HFFc6 (cell line): Measurements from ENCODE around the gene ARL6IP5. TPM values are rescaled to one million over a fixed set of nuclear protein-coding genes. Genes with fewer than 3 reads are reported as not detected.

Experiments used
- DNase-seq: peaks from one replicate; pipeline ENCODE4 v3.0.0-alpha.2; 2018
- H3K27ac Mint-ChIP-seq: 2 replicates; pipeline ENCODE4 v1.8.0; 2020; ENCODE audit warnings: mild to moderate bottlenecking, mixed read lengths
- H3K27me3 Mint-ChIP-seq: 2 replicates; pipeline ENCODE4 v1.8.0; 2021; ENCODE audit warnings: mild to moderate bottlenecking, moderate library complexity, mixed read lengths; ENCODE audit not compliant: insufficient read depth
- H3K36me3 Mint-ChIP-seq: 2 replicates; pipeline ENCODE4 v1.8.0; 2021; ENCODE audit warnings: low read depth, mixed read lengths
- H3K4me1 Mint-ChIP-seq: 2 replicates; pipeline ENCODE4 v1.8.0; 2020; ENCODE audit warnings: low read depth, mixed read lengths
- H3K4me3 Mint-ChIP-seq: 2 replicates; pipeline ENCODE4 v1.8.0; 2020; ENCODE audit warnings: mild to moderate bottlenecking, moderate library complexity, mixed read lengths
- H3K9me3 Mint-ChIP-seq: 2 replicates; pipeline ENCODE4 v1.8.0; 2020; ENCODE audit warnings: mild to moderate bottlenecking, mixed read lengths
- CTCF ChIP-seq: fragments of 200-600 bp; sonication (generic); IDR thresholded peaks from 2 replicates; pipeline ENCODE4 v1.5.0; 2021; ENCODE audit warnings: antibody characterized with exemption, mild to moderate bottlenecking
- long read RNA-seq: library from polyadenylated mRNA; unstranded; transcript quantifications from one replicate; pipeline ENCODE4 v2.0.0, GENCODE V29; 2019
- total RNA-seq, 6 experiments: library from RNA; stranded (reverse); fragmentation: NEBNext Ultra II Directional; extraction: Animal tissue kit (Norgen Biotek cat#: 25700); gene quantifications; 2 replicates in 1 of 6; 3 replicates in 5 of 6; pipeline ENCODE4 v1.2.3, GENCODE V29; 2021

ARL6IP5 gene
- 100 to 1,000 TPM; 108 to 132 (median 119) TPM for total RNA-seq
- long read RNA-seq, transcript ARL6IP5-201 (3 exons, 2,101 nt): major isoform, 282 of 312 reads
- long read RNA-seq, partial matches to known transcripts: 3 of 312 reads
- long read RNA-seq, other reads (novel, unspliced or antisense): 27 of 312 reads

- no peaks in the 10 kb centered on the region for H3K9me3 Mint-ChIP-seq
- H3K4me1 Mint-ChIP-seq: peaks cover 76% of the 10 kb centered on the region
- DNase-seq: peak; percentile 91
- peak within 1 kb of the TSS; percentile 95 for H3K4me3 Mint-ChIP-seq
- peaks cover 6% of the 10 kb centered on the region for H3K36me3 Mint-ChIP-seq
- peaks cover 1% of the 10 kb centered on the region for H3K27me3 Mint-ChIP-seq
- peak within 1 kb of the TSS; percentile 96 for H3K27ac Mint-ChIP-seq
- no peak for TF ChIP-seq CTCF
Measured at GRCh38 chr3:69084326-69085167, at the start of gene ARL6IP5. ARL6IP5 (plus strand) TSS chr3:69084937; CDS start chr3:69085048, 111 bp downstream.

GRCh38 chr3:69044608-69045007, 40.1 kb upstream of the ARL6IP5 start:
- Mint-ChIP-seq H3K9me3 (no peaks in the 10 kb centered on the region), H3K27me3 (no peaks in the 10 kb centered on the region; the same call in 1 of the 2 replicates), H3K36me3 (peaks cover 41% of the 10 kb centered on the region), H3K4me1 (peaks cover 33% of the 10 kb centered on the region), H3K4me3 (no peak overlapping the region), H3K27ac (no peak overlapping the region)
- no peak for DNase-seq
- no peak for TF ChIP-seq CTCF

GRCh38 chr3:69048990-69049389, 35.7 kb upstream of the ARL6IP5 start:
- no peaks in the 10 kb centered on the region for H3K27me3 Mint-ChIP-seq
- peak overlapping the region; percentile 26; the same call in 1 of the 2 replicates for H3K27ac Mint-ChIP-seq
- H3K36me3 Mint-ChIP-seq: peaks cover 40% of the 10 kb centered on the region
- no peak for TF ChIP-seq CTCF
- H3K9me3 Mint-ChIP-seq: no peaks in the 10 kb centered on the region
- H3K4me3 Mint-ChIP-seq: peak overlapping the region; percentile 91
- no peak for DNase-seq
- peaks cover 44% of the 10 kb centered on the region for H3K4me1 Mint-ChIP-seq

GRCh38 chr3:69051756-69052471, 32.8 kb upstream of the ARL6IP5 start, which contains the start of gene TMF1:
TMF1 (minus strand) TSS chr3:69052333; CDS start chr3:69052086, 247 bp downstream.
- peaks cover 33% of the 10 kb centered on the region for H3K4me1 Mint-ChIP-seq
- no peak for TF ChIP-seq CTCF
- peaks cover 39% of the 10 kb centered on the region for H3K36me3 Mint-ChIP-seq
- peak within 1 kb of the TSS; percentile 91 for H3K4me3 Mint-ChIP-seq
- peak; percentile 99 for DNase-seq
- H3K27ac Mint-ChIP-seq: peak within 1 kb of the TSS; percentile 99
- no peaks in the 10 kb centered on the region for H3K27me3 Mint-ChIP-seq
- H3K9me3 Mint-ChIP-seq: no peaks in the 10 kb centered on the region

GRCh38 chr3:69052472-69052898, 32.3 kb upstream of the ARL6IP5 start:
- Mint-ChIP-seq H3K4me1 (peaks cover 28% of the 10 kb centered on the region), H3K27ac (peak overlapping the region; percentile 99), H3K9me3 (no peaks in the 10 kb centered on the region), H3K27me3 (no peaks in the 10 kb centered on the region), H3K36me3 (peaks cover 35% of the 10 kb centered on the region), H3K4me3 (peak overlapping the region; percentile 91)
- DNase-seq: no peak
- TF ChIP-seq CTCF: no peak
